Stimulated activated CD8-positive, alpha-beta memory T cell treated with anti-CD3 and anti-CD28 coated beads, Interleukin-7, amount 100 ng/mL, for 1 hour (primary cell): ENCODE measurements around the gene PRLHR.

Source experiments
- DNase-seq, 2 donors: peaks; one replicate each; pipeline ENCODE4 v3.0.0-alpha.2; 2020; ENCODE audit warnings: low read depth in 2 of 2

PRLHR gene

GRCh38 chr10:118587881-118588651 lies 7.4 kb downstream of the PRLHR start:
- DNase-seq, result no peak

DNA sequence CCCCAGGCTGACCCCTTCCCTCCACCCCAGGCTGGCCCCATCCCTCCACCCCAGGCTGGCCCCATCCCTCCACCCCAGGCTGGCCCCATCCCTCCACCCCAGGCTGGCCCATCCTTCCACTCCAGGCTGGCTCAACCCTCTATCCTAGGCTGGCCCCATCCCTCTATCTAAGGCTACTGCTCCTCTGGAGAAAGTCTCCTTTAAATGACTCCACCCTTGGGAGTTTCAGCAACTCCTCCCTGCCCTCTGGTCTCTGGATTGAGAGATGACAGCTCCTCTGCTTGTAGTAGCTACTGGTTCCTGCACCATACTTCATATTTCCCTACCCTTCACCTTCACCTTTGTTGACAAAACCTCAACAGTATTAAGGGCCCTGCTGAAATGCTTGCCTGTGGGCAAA lies 8.5 kb downstream of the PRLHR start:
- no peak for DNase-seq

GRCh38 chr10:118585794-118586193 lies 9.7 kb downstream of the PRLHR start:
- no peak for DNase-seq

GRCh38 chr10:118585234-118585633 lies 10.2 kb downstream of the PRLHR start:
- DNase-seq, result no peak

DNA sequence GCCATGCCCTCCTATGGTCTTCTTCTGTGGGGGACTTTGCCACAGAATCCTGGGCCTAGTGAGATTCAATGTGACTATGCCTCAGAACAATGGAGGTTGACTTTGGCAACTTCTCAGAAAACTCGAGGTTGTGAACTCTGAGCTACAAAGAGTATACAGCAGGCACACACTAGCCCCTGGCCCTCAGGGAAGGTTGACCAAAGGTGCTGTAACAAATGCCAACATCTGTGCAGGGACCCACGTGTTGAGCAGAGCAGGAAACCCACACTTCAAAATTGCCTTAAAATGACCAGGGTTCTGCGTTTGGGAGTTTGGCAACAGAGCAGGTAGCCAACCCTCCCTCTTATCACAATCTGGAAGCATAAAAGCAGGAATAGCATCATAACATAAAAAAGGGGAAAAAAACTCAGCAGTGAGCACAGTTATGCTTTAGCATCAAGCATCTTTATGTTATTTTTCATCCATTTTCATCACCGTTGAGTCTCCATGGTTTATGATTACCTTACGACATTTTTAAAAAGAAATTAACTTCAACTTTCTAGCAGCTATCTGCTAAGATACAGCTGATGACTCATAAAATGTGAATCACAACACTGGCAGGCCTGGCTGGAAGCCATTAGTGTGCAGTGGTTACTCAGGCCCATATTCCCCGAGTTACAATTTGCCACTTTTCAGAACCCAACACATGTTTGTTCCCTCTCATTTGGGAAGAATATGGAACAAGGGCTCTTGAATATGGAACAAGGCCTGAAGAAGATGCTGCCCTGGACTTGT lies 11.1 kb downstream of the PRLHR start:
- DNase-seq, result no peak

- DNase-seq, result no peak
These were observed 11.8 kb downstream of the PRLHR start for GRCh38 chr10:118583611-118584010.

- DNase-seq, result no peak
These were observed 12.9 kb downstream of the PRLHR start for GRCh38 chr10:118582511-118582910.

- DNase-seq, result no peak
These were observed 14.1 kb downstream of the PRLHR start for GRCh38 chr10:118581340-118581739.

GRCh38 chr10:118580702-118581101 lies 14.7 kb downstream of the PRLHR start:
- no peak for DNase-seq

GRCh38 chr10:118573512-118573911 lies 21.9 kb downstream of the PRLHR start:
- no peak for DNase-seq

- no peak for DNase-seq
These were observed 23.0 kb downstream of the PRLHR start for GRCh38 chr10:118572256-118573041.

DNA sequence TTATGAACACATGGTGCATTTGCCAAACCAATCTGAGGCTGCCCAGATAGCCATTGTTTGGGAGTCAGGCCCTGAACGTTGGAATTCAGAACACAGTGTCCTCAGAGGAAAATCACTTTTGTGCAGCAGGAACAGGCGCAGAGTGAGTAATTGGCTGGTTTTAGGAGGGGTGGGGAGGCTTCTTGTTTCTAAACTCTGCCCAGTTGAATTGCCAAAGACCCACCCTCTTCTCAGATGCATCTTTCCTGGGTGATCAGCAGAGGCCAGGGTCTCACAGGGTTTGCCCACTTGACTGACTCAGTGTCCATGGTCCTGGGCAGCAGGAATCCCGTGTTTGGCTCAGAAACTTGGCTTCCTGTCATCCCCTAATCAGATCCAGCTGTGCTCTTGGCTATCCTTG lies 24.3 kb downstream of the PRLHR start:
- DNase-seq, result no peak

GRCh38 chr10:118570591-118570990 lies 24.9 kb downstream of the PRLHR start:
- DNase-seq, result no peak

DNA sequence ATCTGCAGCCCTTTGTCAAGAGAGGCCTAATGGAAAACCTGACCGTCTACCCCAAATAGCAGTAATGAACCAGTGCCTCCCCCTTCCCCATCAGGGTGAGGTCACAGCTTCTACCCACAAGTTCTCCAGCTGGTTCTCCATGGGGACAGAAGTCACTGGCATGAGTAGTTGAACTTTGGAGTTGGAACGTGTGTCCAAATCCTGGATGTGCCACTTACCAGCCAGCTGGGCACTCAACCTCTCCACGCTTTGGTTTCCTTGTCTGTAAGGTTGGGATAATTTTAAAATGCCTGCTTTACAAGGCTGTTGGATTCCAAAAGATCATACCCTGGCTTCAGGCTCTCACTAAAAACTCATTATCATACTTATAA lies 25.6 kb downstream of the PRLHR start:
- DNase-seq, result no peak

DNA sequence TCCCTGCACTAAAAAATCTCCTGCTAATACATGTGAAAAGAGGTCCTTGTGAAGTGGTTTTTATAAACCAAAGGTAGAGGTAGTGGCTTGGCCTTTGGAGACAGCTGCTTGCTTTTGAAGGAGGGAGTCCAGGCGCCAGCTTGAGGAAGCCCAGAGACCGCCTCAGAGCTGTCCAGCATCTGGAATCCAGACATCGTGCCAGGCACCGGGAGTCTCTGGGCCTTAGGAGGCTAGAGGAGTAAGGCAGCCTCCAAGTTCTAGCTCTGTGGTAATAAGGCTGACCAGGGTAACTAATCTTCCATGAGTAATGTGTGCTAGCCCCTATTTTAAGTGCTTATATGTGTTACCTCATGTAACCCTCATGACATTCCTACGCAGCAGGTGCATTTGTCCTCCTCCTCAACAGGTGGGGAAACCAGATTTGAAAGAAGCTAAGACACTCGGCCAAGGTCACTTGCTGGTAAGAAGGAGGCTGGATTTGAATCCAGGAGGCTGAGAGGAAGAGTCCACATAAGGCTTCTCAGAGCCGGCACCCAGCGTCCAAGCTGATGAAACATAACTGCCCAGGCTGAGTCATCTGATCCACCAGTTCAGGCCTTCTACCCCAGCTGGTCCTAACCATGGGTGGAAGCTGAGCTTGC lies 26.1 kb downstream of the PRLHR start:
- DNase-seq, result no peak

- DNase-seq, result peak; percentile 15 to 23
These were observed 27.1 kb downstream of the PRLHR start for GRCh38 chr10:118568327-118568848.

- DNase-seq, result no peak
These were observed 27.7 kb downstream of the PRLHR start for GRCh38 chr10:118567701-118568248.

DNA sequence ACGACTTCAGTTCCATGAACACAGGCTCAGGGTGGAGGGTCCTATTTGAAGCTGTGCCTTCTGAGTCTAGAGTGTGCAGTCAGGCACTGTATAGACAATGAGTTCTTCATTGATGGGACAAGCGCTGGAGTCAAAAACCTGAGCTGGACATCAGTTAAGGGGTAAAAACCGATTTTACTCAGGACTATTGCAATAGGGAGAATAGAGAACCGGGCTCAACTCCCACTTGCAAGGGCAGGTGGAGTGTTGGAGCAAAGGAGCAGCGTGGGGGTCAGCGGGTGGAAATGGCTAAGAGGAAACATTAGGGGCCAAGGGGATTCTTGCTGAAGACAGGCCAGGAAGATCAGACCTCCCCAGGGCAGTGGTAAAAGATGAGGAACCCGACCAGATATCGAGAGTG lies 28.5 kb downstream of the PRLHR start:
- no peak for DNase-seq

DNA sequence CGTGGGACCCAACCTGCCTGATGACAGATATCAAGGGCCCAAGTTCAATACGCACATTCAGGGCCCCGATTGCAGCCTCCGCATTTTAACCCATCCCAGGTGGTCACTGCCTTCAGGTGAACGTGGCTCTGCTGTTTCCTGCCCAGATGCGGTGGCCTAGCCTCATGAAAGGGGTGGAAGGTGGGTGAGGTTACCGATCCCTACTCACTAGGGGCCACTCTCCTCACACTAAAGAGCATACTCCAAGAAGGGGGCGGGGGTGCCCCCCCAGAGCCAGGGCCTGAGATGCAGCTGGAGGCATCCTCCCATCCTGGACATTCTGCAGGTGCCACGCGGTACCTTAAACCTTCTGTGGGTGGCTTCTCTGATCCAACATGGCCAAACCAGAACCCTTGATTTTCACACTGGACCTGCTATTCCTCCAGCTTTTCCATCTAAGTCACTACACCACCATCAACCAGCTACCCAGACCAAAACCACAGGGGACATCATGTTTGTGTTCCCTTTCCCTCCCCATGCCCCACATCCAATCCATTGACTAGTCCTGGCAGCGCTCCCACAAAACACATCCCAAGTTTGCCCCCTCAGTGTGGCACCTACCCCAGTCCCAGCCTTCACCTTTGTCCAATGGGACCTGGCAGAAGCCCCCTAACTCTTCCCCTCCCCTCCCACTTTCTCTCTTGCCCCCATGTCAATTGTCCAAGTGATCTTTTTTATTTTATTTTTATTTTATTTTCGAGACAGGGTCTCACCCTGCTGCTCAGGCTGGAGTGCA lies 30.0 kb downstream of the PRLHR start:
- DNase-seq, result no peak

GRCh38 chr10:118564652-118565051 lies 30.8 kb downstream of the PRLHR start:
- no peak for DNase-seq

GRCh38 chr10:118564114-118564513 lies 31.3 kb downstream of the PRLHR start:
- no peak for DNase-seq
